GM21367 (cell line): Measurements from ENCODE around the gene GZMA.

Source experiments
- ATAC-seq: cut with Tn5 transposase; IDR thresholded peaks from one replicate; pipeline ENCODE4 v1.9.1; 2021; ENCODE audit not compliant: unreplicated experiment

GZMA gene

DNA sequence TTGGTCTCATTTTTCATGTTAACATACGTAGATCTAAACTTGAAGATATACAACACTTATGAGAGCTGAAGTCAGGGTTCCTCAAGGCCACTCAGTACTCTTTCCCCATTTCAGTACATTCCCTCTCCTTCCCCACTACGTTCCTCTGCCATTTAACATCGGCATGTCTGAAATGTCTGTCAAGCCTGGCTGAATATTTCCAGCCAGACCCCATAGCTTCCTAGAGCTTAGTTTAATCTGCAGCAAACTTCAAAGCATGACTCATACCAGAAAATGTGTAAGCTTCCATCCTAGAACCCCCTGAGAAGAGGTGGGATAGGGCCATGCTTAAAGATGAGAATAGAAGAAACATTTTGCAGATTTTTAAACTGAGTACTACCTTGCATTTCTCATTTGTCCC, 6.2 kb downstream of the GZMA start:
- ATAC-seq: no peak

DNA sequence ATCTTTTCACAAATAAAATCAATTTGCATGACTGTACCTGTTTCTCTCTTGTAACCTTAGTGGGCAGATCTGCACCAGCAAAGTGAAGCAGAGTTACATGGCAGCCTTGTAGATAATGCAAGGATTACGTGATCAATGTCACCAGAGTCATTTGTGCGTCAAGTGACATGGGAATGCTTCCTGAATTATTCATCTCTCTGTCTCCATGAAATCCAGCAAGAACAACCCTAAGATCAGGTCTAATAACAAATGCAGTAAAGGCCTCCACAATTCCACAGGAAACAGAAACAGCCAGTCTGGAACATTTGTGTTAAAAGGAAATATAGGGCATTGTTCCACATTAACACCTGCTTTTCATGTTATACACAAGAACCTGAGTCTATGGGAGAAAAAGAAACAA, 7.8 kb downstream of the GZMA start:
- no peak for ATAC-seq

DNA sequence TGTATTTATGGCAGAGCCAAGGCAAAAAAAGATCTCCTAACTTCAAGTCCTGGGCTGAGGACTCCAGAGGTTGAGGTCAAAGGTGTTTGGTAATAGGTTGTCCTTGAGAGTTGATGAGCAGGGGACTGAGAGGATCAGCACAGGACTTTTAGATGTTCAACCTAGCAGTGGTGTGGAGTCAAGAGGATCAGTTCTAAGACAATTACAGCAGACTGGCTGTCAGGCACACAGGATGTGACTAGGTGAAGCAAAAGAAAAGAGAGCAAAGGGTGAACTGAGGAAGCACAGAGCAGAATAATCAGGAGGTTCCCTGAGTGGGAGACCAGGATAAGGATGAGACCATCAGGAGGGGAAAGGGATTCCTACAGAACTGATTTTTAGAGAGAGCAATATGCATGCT, 10.9 kb downstream of the GZMA start:
- ATAC-seq: no peak

DNA sequence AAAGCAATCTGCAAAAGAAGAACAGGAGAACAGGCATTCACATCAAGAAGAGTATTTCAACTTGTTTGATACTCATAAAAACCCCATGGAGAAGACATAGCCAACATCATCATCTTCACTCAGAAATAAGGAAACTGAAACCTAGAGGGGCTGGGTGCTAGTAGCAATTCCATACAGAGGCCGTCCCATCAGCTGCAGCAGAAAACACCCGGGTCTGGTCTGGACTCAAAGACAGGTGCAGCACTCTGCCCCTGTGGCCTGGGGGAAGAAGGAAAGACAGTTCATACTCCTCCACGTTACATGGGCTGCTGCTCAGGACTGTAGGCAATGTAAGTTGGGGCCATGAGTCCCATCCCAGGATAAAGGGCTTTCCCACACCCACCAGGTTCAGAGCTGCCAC, 11.6 kb downstream of the GZMA start:
- no peak for ATAC-seq

DNA sequence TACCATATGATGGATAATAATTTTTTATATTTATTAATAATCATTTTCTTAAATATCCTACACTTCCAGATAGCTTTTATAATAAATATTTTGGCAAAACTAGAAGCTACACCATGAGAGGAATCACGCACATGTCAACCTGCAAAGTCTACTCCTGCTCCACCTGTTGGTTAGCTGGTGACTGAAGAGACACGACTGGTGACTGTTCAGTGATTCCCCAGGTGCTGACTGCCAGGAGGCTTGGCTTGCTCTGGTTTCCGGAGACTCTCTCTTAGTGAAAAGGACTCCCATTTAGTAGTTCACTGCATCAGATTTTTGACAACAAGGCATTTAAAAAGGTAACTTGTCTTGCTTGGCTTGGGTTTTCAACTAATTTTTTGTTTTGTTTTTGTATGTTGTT, 20.9 kb downstream of the GZMA start:
- no peak for ATAC-seq

DNA sequence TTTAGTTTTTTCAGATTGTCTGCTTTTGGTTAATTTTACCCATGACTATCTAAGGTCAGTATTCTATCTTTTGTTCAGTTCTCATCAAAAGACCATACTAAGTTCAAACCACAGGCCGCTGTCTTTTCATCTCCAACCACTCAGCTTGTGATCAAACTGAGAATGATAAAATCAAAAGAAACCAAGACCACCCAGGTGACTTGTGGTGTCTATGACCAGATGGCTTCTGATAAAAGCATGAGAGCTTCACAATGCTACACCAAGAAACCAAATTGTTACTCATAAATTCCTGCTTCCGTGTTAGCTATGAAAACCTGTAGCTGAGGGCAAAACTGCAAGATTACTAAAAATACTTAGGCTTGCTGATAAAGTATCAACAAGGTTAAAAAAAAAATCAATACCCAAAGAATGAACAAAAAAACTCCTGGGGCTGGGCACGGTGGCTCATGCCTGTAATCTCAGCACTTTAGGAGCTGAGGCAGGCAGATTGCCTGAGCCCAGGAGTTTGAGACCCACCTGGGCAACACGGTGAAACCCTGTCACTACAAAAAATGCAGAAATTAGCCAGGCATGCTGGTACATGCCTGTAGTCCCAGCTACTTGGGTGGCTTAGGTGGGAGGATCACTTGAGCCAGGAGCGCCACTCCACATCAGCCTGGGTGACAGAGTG, 31.7 kb downstream of the GZMA start:
- ATAC-seq: no peak

DNA sequence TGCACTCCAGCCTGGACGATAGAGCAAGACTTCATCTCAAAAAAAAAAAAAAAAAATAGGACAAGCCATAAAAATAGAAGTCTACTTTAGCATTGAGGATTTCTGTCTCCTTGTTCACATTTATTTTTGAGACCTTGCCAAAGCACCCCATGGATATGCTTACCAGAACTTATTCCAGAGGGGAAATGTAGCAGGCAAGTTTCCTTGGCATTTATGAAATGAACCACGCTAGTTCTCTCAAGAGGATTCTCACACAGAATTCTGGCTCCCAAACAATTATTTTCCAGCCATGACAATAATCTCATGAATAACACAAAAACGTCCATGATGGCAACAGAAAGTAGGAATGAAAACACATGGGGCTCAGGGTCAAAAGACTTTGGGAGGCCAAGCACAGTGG, 34.1 kb downstream of the GZMA start:
- ATAC-seq: no peak

DNA sequence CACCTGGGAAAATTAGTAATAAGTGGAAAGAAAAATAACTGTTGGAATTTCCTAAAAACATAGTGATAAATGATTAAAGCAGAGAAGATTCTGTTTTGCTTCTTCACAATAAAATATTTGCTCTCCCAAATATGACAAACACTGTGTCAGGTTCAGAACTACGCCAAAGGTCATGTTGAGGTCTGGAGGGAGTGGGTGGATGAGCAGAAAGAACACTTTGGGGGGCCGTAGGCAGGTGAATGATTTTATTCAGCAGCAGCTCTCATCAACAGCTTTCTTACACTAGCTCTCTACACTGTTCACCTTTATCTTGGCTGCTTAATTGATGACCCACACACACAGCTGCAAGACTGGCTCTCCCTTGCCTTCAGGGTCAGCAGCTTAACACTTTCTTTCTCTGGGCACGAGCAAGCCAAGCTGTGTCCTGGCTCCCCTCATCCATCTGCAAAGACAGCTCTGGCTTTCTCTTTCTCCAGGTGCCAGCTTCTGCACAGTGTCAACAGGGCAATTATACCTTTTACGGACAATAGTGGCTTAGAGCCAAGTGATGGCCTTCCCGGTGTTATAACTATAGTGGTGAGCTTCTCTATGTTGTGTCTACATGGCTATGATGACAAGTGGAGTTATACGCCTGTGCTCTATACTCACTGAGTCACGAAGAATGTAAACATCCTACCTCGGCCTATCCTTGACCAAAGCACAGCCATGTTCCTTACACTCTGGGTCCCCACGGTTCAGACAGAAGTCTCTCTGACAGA, 38.6 kb downstream of the GZMA start:
- no peak for ATAC-seq

DNA sequence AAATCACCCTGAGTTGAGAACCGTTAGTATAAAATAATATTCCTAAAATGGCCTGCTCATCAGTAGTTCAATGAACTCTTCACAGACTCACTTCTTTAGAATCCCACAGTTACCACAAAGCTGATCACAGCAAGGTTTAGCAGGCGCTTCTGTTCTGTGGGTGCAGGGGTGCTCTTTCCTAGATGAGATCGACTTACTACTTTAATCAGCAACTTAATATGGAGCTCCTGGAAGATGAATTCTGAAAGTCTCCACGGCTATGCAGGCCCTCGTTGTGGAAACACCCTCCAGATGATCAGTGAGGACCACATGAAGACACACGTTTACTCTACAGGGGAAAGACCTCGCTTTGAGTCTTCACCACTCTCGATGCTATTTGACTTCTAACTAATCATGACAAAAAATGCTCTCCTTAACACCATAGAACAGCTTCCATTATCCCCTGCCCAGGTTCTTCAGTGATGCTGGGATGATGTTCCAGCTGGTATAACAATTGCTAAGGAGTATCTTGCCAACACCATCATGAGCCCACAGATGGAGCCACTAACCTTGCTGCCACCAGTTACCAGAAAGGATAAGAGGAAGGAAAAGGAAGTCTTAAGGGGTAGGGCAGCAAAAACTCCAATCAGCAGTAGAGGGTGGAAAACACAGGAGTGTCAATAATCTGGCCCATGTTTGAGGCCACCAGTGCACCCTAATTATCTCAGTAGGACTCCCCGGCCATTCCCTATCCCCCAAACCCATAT, 39.7 kb downstream of the GZMA start:
- no peak for ATAC-seq

DNA sequence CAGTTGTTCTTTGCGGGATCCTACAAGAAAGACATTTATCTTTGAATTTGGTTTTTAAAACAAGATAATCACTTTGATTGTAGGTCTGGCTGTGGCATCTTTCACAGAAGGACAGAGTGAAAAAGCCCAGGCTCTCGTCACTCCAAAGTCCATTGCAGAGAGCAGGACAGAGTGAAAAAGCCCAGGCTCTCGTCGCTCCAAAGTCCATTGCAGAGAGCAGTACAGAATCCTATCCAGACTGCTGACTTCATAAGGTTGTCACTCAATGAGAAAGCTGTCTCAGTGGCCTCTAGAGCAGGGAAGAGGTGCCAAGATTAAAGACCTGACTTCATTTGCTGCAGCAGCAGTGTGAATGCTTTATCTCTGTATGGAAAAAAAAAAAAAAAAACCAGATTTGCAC, 41.2 kb downstream of the GZMA start:
- ATAC-seq: no peak

DNA sequence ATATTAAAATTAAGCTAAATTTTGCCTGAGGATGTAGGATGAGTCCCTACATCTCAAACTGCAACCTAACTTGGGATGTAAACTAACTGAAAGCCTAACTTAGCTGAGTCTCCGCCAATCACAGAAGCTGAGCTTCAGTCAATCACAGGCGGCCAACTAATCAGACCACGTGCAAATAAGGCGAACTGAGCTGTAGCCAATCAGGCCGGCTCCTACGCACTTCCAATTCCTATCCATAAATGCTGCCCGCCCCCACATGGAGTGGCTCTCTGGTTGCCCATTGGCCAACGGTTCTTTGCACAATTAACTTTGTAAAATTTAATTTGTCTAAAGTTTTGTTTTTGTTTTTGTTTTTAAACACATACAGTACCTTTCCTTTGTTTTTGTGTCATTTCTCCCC, 43.6 kb downstream of the GZMA start:
- ATAC-seq: no peak

DNA sequence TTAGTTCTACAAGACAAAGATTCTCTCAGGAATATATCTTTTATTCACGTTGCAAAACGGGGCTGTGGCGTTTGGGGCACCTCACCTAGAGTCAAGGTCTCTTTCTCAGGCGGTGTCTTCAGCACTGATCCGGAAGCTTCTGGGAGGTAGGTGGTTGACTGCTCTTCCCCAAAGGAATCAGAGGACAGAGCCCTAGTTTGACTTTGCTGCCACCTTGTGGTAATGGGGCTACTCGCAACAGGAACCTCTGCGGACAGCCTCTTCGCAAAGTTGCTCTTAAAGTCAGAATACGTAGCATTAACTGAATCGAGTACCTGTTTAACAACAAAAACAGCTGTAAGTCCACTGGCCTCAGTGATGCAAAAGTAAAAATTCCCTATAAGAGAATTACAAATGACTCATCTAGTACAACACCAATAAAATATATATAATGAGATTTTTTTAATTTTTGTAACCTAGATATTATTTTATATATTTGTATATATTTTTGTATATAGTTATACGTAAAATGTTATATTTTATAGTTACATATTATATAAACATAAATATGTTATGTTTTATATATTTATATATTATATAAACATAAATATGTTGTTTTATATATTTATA, 44.2 kb downstream of the GZMA start:
- ATAC-seq: peak; percentile 68

DNA sequence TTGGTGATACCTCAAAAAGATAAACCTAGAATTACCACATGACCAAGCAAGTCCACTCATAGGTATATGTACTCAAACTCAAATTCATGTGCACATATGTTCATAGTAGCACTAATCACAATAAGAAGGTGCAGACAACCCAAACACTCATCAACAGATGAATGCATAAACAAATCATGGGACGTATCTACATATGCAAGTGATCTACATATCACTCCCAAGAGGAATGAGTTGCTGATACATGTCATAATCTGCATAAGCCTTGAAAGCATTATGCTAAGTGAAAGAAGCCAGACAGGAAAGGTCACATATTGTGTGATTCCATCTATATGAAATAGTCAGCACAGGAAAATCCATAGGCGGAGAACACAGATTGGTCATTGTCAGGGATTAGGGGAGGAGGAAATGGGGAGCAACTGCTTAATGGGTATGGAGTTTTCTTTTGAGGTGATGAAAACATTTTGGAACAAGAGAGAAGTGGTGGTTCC, 46.9 kb downstream of the GZMA start:
- no peak for ATAC-seq

DNA sequence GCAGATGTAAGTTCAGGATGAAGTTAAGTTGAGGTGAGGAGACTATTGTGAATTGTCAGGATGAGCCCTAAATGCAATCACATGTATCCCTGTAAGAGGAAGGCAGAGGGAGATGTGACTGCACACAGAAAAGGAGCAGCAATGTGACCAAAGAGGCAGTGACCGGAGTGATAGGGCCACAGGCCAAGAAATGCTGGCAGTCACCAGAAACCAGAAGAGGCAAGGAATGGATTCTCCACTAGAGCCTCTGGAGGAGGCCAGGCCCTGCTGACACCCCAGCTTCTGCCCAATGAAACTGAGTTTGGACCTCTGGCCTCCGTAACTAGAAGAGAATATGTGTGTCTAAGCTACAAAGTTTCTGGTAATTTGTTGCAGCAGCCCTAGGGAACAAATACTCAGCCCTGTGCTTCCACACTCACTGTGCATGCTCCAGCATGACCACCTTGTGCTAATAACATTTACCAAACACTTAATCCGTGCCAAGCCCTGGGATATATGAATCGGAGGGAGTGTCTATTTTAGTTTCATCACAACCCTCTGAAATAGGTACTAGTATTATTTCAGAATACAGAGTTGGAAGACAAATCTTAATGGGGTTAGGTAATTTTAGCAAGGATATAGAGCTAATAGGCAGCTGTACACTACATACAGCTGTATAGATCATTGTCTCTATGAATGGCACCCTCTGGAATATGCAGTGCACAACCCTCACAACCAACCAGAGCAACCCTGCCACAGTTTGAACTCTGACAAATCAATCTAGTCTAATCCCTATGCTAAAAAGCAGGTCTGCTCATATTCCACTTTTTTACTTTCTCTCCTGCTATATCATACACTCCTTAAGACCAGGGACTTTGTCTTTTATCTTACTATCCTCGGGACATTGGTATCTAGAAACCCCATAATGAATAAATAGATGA, 49.7 kb downstream of the GZMA start:
- ATAC-seq: no peak

DNA sequence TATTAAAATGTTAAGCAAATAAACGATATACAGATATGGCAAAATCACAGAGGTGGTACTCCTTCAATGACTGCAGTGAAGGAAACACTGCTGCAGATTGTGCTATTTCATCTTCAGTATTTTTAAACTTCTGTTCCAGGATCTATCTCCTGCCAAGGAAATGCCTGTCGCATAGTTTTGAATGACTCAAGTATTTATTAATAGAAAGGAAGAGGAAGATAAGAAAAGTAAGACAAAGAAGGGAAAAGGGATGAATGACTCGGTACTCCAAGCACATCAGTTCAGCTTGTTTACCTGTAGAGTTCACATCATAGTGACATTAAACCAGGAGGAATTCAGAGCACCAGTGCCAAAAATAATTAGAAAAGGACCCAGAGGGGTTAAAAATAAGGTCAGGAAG, 52.4 kb downstream of the GZMA start:
- ATAC-seq: no peak
